Stimulated activated CD4-positive, alpha-beta T cell treated with anti-CD3 and anti-CD28 coated beads, Interleukin-1b, Interleukin-23, amount 100 ng/mL, for 1 hour (primary cell): ENCODE data around the gene AWAT2.
"Not testable (repeated sequence)": the region's sequence is repeated elsewhere in the genome, so short reads cannot be mapped to it uniquely, and the experiment has no call there.

Experiments used
- DNase-seq, 2 donors: peaks; one replicate each; pipeline ENCODE4 v3.0.0-alpha.2; 2020; ENCODE audit warnings: low read depth in 2 of 2

AWAT2 gene

GRCh38 chrX:70001269-70001668 lies 48.5 kb downstream of the AWAT2 start:
- DNase-seq = no peak

GRCh38 chrX:69998299-69998698 lies 51.4 kb downstream of the AWAT2 start:
- not testable (repeated sequence) for DNase-seq

DNA sequence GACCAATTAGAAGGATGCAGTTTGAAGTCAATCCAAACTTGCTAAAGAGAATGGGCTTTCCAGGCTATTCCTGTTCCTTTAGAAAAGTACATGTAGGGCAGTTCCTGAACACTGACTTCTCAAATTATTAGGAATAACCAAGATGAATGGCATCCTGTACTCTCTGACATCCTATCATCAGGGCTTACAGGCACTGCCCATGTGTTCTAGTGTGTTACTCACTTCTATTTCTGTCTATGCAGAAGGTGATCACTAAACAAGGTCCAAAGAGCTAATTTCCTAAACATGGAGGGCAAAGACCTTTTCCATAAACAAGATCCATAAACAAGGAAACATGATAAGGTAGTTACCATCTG lies 53.6 kb downstream of the AWAT2 start:
- DNase-seq = no peak

- no peak for DNase-seq
These were observed 54.2 kb downstream of the AWAT2 start for GRCh38 chrX:69995362-69996112.

DNA sequence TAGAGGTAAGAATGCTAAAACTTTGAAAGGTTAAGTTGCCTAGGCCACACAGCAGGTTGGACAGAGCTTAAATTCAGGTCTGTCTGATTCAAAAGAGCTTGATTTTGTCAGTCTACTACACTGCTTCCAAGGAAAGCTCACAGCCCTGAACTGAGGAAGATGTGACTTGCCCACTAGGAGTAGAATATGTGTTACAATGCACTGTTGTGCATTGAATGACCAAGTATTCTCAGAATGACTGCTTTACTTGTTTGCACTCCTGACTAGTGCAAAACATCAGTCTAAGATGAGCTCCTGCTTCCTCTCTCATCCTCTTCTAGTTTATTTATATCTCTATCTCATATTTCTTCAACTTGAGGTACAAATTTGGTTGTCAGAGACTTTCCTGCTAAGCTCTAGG lies 56.2 kb downstream of the AWAT2 start:
- no peak for DNase-seq

DNA sequence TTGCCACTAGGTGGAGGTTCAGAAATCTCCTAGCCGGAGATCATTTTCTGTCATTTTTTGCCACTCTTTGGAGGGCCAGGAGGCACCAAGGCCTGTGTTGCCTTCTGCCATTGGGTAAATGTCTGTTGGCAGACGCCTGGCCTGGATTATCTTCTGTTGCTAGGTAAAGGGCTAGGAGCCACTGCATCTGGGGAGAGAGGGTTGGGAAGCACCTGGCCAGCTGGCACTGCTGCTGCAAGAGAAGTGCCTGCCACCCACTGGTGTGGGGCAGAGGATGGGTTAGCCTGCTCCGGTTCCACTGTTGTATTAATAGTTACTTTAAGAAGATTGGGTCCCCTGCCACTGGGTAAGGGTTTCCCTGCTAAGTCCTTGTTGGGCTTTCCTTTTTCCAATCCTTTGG lies 58.1 kb downstream of the AWAT2 start:
- DNase-seq = no peak
